GM21515 (cell line): Measurements from ENCODE around the gene PHLPP2.

ENCODE experiments used
- ATAC-seq: cut with Tn5 transposase; IDR thresholded peaks from one replicate; pipeline ENCODE4 v1.9.1; 2021; ENCODE audit not compliant: unreplicated experiment

Gene PHLPP2, protein sequence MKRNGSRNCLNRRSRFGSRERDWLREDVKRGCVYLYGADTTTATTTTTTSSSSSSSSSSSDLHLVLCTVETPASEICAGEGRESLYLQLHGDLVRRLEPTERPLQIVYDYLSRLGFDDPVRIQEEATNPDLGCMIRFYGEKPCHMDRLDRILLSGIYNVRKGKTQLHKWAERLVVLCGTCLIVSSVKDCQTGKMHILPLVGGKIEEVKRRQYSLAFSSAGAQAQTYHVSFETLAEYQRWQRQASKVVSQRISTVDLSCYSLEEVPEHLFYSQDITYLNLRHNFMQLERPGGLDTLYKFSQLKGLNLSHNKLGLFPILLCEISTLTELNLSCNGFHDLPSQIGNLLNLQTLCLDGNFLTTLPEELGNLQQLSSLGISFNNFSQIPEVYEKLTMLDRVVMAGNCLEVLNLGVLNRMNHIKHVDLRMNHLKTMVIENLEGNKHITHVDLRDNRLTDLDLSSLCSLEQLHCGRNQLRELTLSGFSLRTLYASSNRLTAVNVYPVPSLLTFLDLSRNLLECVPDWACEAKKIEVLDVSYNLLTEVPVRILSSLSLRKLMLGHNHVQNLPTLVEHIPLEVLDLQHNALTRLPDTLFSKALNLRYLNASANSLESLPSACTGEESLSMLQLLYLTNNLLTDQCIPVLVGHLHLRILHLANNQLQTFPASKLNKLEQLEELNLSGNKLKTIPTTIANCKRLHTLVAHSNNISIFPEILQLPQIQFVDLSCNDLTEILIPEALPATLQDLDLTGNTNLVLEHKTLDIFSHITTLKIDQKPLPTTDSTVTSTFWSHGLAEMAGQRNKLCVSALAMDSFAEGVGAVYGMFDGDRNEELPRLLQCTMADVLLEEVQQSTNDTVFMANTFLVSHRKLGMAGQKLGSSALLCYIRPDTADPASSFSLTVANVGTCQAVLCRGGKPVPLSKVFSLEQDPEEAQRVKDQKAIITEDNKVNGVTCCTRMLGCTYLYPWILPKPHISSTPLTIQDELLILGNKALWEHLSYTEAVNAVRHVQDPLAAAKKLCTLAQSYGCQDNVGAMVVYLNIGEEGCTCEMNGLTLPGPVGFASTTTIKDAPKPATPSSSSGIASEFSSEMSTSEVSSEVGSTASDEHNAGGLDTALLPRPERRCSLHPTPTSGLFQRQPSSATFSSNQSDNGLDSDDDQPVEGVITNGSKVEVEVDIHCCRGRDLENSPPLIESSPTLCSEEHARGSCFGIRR (N-terminal part only)

DNA sequence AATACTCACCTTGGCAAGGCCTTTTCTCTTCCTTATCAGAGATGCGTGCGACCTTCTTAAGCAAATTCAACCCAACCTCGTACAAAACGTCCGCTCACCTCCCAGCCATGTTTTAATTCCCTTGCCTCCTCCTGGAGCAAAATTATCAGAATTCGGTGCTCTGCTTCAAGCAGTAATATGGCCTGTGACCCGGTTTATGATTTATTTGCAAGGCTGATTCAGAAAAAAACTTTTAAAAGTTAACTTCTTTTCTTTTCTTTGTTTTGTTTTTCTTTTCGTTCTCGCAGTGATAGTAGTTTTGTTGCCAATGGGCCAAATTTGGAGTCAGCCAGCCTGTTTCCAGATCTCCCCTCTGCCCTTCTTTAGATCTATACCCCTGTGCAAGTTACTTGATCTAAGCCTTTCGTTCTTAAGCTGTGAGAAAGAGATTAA is at the start of gene PHLPP2:
Gene PHLPP2 (minus strand): TSS at position 382 of the 432 bp plus-strand sequence. CDS start 9,906 bp downstream, outside the sequence.
- no peak for ATAC-seq

DNA sequence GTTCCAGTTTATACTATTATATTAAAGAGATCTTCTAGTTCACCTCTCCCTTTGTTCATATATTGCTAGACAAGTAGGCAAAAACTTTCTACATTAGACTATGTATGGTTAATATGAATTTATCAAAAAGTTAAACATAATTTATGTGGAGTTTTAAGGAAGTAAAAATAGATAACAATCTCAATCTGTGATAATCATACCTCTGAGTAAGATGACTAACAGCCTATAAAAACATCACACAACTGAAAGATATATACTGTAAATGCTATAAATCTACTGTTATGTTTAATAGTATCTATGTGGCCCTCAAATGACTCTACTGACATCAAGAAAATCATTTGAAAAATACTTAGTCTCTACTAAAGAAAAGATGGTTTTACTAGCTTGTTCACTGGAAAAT is 47.1 kb upstream of the PHLPP2 start:
- ATAC-seq = no peak

DNA sequence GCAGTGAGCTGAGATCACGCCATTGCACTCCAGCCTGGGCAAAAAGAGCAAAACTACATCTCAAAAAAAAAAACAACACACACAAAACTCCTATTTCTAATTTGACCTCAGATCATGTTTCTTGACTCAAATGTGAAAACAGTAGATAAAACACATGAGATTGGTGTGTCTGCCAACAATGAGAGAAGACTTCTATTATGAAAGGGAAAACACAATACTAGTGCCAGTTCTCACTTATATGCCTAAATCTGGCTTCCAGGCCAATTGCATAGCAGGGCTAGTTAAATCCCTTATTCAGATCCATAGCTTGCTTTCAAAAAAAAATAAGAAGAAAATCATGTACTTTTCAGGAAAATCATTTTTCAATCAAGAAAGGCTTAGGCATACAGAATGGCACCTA is 44.7 kb upstream of the PHLPP2 start:
- ATAC-seq = no peak

DNA sequence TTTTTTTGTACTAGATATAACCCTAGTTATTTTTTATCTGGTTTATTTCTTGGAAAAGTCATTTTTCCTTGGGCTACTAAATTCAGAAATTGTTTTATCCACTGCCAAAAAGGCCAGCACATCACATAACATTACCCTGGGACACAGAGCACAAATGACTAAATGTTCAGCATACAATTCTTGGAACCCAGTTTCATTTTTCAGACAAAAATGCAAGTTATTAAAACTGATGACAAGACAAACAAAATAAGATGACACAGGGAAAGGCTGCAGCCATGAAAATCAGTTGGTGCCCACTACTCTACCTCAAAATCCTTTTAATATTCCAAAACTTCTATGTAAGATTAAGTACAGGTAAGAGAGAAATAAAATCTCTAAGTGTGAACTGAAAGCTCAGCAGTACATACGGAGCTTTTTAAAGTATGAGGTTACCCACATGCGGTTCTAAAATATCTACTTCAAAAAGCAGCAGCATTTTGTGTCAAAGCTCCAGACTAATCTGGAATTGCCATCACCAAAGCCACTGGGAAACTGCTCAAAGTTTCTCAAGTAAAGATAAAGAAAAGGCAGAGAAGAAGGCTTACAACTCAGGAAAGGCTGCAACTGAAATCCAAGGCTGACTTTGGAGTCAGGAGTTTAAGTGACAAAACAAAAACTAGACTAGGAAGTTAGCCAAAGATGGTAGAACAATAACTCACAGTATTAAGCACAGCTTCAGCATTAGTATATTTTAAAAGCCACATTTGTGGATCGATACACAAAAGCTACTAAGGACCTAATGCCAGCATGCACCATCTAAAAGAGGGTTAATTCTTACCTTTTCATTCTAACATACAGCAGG is 42.8 kb upstream of the PHLPP2 start:
- no peak for ATAC-seq

DNA sequence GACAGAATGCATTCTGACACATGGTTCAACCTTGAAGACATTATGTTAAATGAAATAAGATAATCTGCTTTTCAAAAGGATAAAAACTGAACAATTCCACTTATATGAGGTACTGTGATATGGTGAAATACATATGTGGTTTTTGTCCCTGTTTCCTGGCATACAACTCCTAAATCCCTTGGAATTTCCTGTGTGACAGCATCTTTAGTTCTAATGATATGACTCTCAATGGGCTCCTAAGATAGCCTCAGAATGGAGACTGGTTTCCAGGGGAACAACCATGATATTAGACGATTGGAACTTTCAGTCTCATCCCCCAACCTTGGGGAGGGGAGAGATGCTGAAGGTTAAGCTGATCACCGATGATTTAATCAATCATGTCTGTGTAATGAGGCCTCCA is 37.7 kb upstream of the PHLPP2 start:
- no peak for ATAC-seq

DNA sequence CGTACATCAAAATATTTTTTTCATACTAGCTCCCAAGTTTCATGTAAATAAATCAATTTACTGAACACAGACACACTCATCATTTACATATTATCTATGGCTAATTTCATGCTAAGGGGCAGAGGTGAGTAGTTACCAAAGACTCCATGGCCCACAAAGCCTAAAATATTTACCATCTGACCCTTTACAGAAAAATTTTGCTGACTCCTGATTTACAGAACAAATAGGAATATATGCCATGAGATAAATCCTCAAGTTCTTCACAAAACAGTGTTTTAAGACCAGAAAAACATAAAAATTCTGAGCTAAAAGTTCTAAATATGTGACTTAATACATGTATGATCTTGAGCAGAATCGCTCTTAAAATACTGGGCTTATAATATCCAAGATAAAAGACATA is 36.6 kb upstream of the PHLPP2 start:
- no peak for ATAC-seq

DNA sequence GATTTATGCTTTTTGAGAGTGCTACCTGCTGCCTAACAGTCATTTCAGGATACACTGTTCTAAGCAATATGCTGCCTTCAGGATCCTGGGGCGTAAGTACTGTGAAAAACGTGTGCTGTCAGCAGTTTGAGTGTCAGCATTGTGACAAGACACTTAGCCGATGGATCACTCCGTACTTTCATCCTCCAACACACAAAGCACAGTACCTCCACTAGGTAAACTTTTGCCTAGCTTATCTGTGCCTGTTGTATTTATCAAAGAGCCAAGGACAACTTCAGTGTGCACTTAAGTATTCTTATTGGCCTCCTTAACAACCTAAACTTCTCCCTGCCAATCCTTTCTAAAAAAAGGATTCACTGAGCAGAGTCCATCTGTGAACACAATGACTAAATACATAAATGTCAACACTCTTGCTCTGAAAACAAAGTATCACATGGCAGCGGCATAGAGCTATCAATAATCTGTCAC is 33.8 kb upstream of the PHLPP2 start:
- ATAC-seq = no peak

DNA sequence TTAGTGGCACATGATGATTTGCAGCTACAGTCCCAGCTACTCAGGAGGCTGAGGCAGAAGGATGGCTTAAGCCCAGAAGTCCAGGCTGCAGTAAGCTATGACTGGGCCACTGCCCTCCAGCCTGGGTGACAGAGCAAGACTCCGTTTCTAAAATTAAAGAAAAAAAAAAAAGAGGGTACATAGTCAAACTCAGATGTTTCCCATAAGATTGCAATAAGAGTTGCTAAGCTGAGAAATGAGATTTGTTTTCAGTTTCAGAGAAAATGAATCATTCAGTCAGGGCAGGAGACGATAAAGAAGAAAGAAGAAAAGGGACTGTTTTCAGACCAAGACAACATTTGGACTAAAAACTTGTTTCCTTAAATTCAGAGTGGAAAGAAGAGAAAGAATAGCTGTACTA is 30.2 kb upstream of the PHLPP2 start:
- no peak for ATAC-seq

DNA sequence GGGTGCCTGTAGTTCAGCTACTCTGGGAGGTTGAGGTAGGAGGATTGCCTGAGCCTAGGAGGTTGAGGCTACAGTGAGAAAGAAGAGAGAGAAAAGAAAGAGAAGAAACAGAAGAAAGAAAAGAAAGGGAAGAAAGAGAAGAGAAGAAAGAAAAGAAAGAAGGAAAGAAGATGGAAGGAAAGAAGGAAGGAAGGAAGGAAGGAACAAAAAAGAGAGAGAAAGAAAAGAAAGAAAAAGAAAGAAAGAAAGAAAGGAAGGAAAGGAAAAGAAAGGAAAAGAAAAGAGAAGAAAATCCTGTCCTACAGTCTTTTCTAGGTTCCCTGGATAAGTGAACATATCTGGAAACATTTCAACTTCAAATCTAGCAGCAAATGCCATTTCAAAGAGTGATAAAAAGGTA is 29.6 kb upstream of the PHLPP2 start:
- no peak for ATAC-seq

DNA sequence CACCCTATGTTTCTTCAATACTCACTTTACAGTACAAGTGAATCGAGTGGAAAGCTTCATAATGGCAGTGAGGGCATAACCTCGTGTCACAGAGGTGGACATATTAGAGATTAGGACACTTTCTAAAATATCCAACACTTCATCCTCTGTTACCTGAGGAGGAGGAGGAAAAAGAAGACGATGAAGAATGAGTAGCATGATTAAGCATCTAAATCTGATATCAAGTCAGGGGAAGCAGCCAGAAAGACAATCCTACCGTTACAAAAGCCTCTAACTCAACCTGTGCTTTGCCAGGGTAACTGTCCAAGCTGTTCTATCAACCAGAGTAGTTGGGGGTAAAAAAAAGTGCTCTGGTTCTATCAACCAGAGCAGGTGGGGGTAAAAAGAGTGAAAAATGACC is 23.7 kb upstream of the PHLPP2 start:
- no peak for ATAC-seq

DNA sequence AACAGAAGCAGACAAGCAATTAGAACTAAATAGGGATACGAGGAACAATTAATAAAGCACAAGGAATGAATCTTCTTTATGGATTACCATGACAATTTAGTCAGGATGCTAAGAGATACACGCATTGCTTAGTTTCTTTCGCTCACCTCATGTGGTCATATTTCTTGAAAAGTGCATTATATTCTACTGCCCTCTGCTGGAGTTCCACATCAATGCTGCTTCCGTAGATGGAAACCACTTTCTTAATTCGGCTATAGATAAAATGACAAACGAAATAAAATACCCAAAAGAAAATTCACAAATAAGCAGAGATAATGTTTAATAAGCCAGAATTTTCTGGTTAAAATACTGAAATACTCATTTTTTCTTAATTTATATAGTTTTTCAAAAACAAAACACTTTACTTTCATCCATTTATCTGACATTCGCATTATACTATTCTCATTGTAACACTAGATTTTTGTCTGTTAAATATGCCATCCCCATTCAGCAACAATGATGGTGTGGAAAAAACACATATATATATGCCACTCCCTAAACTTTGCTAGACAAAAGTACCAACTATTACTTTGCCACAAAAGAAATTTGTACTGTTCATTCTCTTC is 22.0 kb upstream of the PHLPP2 start:
- no peak for ATAC-seq

DNA sequence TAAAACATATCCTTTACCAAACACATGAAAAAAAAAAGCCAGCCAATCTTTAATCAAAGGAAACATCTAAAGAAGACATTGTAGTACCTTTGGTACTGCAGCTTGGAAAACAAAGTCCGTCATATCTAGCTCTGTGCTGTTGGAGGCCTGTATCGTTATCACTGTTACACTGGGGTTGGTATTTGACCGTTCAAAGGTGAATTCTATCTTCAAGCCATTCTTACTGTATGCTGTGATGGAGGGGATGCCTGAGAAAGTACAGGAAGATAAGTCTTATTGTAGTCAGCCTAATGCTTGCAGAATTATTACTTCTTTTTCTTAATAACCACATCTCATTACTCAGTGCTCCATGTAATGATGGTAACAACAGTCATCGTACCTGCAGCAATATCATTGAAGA is 14.4 kb upstream of the PHLPP2 start:
- no peak for ATAC-seq

DNA sequence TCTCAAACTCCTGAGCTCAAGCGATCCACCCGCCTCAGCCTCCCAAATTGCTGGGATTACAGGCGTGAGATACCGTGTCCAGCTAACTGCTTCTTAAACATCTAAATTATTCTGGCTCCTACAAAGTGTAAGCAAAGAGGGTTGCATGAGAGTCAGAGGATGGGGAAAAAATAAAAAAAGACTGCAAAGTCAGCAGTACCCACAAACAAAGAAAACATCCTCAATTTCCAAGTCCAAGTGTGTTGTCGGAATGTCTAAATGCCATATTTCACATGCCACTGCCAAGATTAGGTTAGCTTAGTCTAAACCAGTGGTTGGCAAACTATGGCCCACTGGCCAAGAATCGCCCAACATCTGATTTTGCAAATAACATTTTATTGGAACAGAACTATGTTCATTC is 13.0 kb upstream of the PHLPP2 start:
- no peak for ATAC-seq

DNA sequence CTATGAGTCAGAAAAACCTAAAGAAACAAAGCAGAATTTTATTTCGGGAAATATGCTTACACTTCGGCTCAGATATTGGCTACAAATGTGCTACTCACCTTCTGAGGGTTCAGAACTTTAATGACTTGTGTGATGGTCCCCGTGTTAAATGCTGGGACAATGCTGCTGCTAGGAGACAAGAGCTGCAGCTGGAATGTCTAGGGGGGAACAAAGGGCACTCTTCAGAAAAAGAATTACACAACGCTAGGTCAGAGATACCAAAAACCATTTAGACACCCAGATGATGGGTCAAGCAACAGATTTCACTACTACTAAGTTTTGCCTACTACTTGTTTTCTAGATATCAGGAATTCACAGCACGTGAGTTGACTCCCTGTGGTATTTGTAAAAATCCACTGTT is 10.0 kb upstream of the PHLPP2 start:
- ATAC-seq = no peak

DNA sequence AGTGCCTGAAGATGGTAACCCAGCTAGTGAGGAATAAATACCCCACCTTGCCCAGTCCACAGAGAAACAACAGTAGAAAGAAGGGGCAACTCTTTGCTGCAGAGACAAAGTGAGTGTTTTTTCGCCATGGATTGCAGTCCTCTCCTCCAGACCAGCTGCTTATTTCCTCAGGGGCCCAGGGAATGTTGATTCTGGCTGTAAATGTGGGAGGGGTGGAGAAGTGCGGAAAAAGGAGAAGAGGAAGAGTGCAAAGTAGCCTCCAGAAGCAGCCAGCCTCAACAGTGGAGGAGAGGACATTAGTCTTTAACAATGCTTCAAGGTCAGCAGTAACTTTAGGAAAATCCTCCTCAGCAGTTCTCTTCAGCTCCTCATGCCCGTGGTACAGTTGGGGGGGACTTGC is 8.1 kb upstream of the PHLPP2 start:
- ATAC-seq = no peak

DNA sequence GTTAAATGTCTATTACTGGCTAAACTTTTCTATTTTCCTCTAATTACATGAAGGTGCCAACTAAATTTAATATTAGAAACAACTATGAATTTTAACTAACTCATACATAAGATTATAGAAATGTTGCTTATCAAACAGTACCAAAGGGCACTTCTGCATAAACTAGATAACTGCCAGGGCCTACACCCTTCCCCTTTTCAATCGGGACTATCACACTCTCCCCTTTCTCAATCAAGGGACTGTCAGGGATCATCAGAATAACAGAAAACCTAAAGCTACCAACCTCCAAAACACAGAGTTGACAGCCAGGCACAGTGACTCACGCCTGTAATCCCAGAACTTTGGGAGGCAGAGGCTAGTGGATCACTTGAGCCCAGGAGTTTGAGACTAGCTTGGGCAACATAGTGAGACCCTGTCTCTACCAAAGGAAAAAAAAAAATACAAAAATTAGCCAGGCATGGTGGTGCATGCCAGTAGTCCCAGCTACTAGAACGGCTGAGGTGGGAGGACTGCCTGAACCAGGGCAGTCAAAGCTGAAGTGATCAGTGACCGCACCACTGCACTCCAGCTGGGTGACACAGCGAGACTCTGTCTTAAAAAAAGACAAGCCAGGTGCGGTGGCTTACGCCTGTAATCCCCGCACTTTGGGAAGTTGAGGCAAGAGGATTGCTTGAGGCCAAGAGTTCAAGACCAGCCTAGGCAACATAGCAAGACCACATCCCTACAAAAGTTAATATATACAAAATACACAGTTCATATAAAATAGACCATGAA is 3.2 kb upstream of the PHLPP2 start:
- ATAC-seq = no peak

DNA sequence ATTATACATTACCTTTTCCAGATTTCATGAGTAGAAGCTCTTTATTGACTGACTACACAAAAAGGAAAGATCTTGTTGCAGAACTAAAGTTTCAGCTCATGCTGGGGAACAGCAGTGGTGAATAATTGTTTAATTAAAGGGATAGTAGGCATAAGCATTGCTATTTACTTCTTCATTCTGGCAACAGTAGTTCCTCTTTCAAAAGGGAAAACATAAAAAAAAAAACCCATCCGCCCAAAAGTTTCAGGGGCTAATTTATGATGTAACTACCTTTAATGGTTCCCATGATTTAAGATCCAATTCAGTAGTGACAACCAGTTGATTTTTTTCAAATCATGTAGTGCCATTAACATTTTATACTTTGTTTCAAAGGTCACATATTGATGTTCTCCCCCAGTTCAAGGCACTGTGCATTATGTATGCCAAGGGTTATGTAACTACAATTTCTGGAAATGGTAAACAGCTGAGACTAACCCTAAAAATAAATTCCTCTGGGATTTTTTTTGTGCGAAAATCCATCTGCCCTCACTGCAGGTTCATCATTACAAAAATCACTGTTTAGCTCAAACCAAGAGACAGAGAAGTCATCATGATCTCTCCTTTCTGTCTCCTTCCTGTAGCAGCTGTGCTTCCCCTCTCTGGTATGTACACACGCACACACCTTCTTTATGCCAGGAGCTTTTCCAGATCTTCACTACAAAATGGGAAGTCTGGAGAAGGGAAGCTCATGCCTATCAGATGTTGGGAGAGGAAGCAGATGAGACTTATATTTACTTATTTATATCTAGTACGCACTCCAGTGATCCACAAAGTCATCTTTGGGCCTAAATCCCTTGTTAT is 2.2 kb upstream of the PHLPP2 start:
- no peak for ATAC-seq

DNA sequence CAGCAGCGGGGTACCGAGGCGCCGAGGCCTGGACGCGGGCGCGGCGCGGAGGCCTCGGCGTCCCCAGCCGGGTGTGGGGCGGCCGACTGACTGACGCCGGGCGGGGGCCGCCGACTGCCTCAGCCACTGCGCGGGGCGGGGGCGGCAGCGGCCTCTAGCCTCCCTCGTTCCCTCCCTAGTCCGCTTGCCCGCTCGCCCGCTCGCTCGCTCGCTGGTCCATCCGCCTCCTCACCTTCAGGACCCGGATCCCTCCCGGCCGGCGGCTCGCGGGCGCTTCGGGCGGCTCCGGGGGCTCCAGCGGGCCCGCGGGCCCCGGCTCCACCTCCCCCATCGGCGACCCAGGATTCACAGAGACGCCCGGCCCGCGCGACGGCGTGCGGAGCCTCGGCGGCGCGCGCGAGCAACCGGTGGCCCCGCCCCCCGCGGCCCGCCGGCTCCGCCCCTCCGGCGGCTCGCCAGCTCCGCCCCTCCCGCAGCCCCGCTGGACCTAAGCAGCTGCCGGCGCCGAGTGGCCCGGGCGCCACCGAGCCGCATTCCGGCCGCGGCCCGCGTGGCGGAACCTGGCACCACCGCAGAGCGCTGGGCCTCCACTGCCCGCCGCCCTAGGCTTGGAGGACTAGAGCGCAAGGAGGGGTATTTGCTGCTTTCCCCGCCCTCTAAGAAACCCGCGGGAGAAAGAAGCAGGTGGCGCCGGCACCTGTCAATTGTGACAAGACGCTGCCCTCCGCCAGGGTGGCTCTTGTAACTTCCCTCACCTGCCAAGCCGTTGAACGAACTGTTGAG is 773 bp downstream of the PHLPP2 start:
- ATAC-seq = peak; percentile 75
